ENCODE results near the gene ANK3.

DNA sequence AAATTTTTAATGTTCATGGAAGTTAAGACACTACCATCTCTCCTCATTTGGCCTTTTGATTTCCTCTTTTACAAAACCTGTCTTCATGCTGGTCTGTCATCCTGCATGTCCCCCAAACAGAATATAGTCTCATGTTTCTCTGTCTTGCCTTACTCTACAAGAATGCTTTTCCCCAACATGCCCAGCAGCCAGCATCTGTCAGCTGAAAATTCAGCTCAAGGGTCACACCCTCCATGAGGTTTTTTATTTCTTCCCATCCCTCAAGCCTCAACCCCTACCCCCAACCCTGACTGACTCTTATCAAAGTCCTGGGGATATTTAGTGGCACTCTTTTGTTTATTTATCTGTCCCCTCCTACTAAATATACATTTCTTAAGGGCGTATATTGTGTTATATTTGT is 202.0 kb downstream of the ANK3 start:
- TF ChIP-seq, protein P1, sequence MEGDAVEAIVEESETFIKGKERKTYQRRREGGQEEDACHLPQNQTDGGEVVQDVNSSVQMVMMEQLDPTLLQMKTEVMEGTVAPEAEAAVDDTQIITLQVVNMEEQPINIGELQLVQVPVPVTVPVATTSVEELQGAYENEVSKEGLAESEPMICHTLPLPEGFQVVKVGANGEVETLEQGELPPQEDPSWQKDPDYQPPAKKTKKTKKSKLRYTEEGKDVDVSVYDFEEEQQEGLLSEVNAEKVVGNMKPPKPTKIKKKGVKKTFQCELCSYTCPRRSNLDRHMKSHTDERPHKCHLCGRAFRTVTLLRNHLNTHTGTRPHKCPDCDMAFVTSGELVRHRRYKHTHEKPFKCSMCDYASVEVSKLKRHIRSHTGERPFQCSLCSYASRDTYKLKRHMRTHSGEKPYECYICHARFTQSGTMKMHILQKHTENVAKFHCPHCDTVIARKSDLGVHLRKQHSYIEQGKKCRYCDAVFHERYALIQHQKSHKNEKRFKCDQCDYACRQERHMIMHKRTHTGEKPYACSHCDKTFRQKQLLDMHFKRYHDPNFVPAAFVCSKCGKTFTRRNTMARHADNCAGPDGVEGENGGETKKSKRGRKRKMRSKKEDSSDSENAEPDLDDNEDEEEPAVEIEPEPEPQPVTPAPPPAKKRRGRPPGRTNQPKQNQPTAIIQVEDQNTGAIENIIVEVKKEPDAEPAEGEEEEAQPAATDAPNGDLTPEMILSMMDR (IDR thresholded peaks at IDR 0.05; ENCODE audit: low read length), result no peak
- TF ChIP-seq EZH2phosphoT487 (IDR thresholded peaks at IDR 0.05; ENCODE audit: low read length) (no peak), EZH2 (optimal IDR thresholded peaks at IDR 0.05; ENCODE audit: low read depth, low read length) (no peak)

All from MM.1S (cell line).